K562 (cell line): ENCODE data around the gene KCNQ5. TPM values are rescaled to one million over a fixed set of nuclear protein-coding genes. Genes with fewer than 3 reads are reported as not detected.

Experiments used
- CUX1 ChIP-seq: fragments of 200-800 bp; sonication (Bioruptor generic); IDR thresholded peaks from 2 replicates; pipeline ENCODE4 v1.6.1; 2016; ENCODE audit warnings: missing genetic modification characterization, missing compliant biosample characterization
- DACH1 ChIP-seq: fragments of 450-650 bp; IDR thresholded peaks from 2 replicates; pipeline ENCODE4 v1.6.1; 2018; ENCODE audit not compliant: partially characterized antibody
- HDAC1 ChIP-seq, 2 experiments: fragments of 450-650 bp; IDR thresholded peaks; 2 replicates each; pipeline ENCODE4 v1.6.1; 2016 to 2017; ENCODE audit warnings: inconsistent platforms in 1 of 2, mild to moderate bottlenecking in 1 of 2, moderate library complexity in 1 of 2
- PTRF ChIP-seq: fragments of 450-650 bp; IDR thresholded peaks from 2 replicates; pipeline ENCODE4 v1.6.1; 2016; ENCODE audit warnings: mild to moderate bottlenecking, missing genetic modification characterization, missing compliant biosample characterization
- ZFP1 ChIP-seq: fragments of 450-650 bp; formaldehyde crosslinking; IDR thresholded peaks from 2 replicates; pipeline ENCODE4 v1.4.0; 2020; ENCODE audit warnings: mild to moderate bottlenecking, mixed read lengths
- ZNF140 ChIP-seq: fragments of 250-450 bp; sonication (Bioruptor Pico); IDR thresholded peaks from 2 replicates; pipeline ENCODE4 v1.8.0; 2021; ENCODE audit warnings: moderate library complexity, mild to moderate bottlenecking, inconsistent platforms
- ZNF778 ChIP-seq: fragments of 450-650 bp; formaldehyde crosslinking; IDR thresholded peaks from 2 replicates; pipeline ENCODE4 v1.4.0; 2020; ENCODE audit warnings: mild to moderate bottlenecking, moderate library complexity
- polyA plus RNA-seq, 8 experiments: library from polyadenylated mRNA; depleted of rRNA in 4 of 8; stranded (reverse) in 5 of 8; unstranded in 3 of 8; fragments of >200 nt; fragmentation: Nextera tagmentation in 2 of 8; fragmentation: Illumina TruSeq in 1 of 8; extraction: Ambion mirVana in 2 of 8; extraction: Trizol in 1 of 8; gene quantifications; 2 replicates each; pipeline versions ENCODE4 v1.2.1 to v1.2.3, GENCODE V29; 2011 to 2014; ENCODE audit warnings: inconsistent platforms in 1 of 8, missing spikeins in 1 of 8
- total RNA-seq, 7 experiments: library from RNA; depleted of rRNA in 6 of 7; stranded (reverse); fragments of >200 nt in 6 of 7; fragmentation: Illumina TruSeq in 2 of 7; extraction: Trizol in 2 of 7; gene quantifications; 2 replicates each; pipeline versions ENCODE4 v1.2.1 to v1.2.3, GENCODE V29; 2011 to 2021; ENCODE audit warnings: low replicate concordance in 1 of 7

The KCNQ5 gene
- total and polyA plus RNA-seq, 9 of the 15 experiments (the other 6 are each of a cell fraction or from before 2014, with no cell fraction given), result 0.31 to 5.9 (median 2.6) TPM

GRCh38 chr6:73047801-73048200 lies 425.9 kb downstream of the KCNQ5 start (continued):
- TF ChIP-seq CUX1 (no peak), ZFP1 (no peak), ZNF140 (CRISPR knock-in tag) (no peak), ZNF778 (CRISPR knock-in tag) (no peak), HDAC1 (IDR thresholded peaks at IDR 0.05) (no peak), PTRF (no peak), DACH1 (no peak)
